Trophoblast cell (in vitro differentiated cells and primary cell): Measurements from ENCODE around the gene GNB3.

Source experiments
- DNase-seq, 2 donors: peaks; one replicate each; pipeline ENCODE4 v3.0.0-alpha.2; 2016
- H2AFZ ChIP-seq: 2 replicates; pipeline ENCODE4 v1.6.1; 2013; ENCODE audit warnings: low read length, moderate library complexity, mild to moderate bottlenecking; ENCODE audit not compliant: insufficient read depth, poor library complexity
- H2AK5ac ChIP-seq: 2 replicates; pipeline ENCODE4 v1.6.1; 2013; ENCODE audit warnings: mild to moderate bottlenecking, low read length
- H2BK120ac ChIP-seq: 2 replicates; pipeline ENCODE4 v1.6.1; 2013; ENCODE audit warnings: low read length, mild to moderate bottlenecking, moderate library complexity; ENCODE audit not compliant: insufficient read depth, poor library complexity
- H2BK12ac ChIP-seq: 2 replicates; pipeline ENCODE4 v1.6.1; 2013; ENCODE audit warnings: mild to moderate bottlenecking, low read length, moderate library complexity
- H2BK5ac ChIP-seq: 2 replicates; pipeline ENCODE4 v1.6.1; 2013; ENCODE audit warnings: low read length, low read depth, moderate library complexity, mild to moderate bottlenecking; ENCODE audit not compliant: poor library complexity
- H3K14ac ChIP-seq: 2 replicates; pipeline ENCODE4 v1.6.1; 2013; ENCODE audit warnings: mild to moderate bottlenecking, low read length
- H3K18ac ChIP-seq: 2 replicates; pipeline ENCODE4 v1.6.1; 2013; ENCODE audit warnings: mild to moderate bottlenecking, low read length
- H3K23ac ChIP-seq: 2 replicates; pipeline ENCODE4 v1.6.1; 2013; ENCODE audit warnings: low read length
- H3K27ac ChIP-seq: 2 replicates; pipeline ENCODE4 v1.5.1; 2013; ENCODE audit warnings: low read depth, mild to moderate bottlenecking, inconsistent platforms, low read length, moderate library complexity
- H3K27me3 ChIP-seq: 2 replicates; pipeline ENCODE4 v1.6.1; 2013; ENCODE audit warnings: inconsistent platforms, mild to moderate bottlenecking, low read length, moderate library complexity; ENCODE audit not compliant: insufficient read depth
- H3K36me3 ChIP-seq, 2 experiments: 1 replicate in 1 of 2; 2 replicates in 1 of 2; pipeline ENCODE4 v1.6.1; 2013; ENCODE audit warnings: low read length in 2 of 2, mild to moderate bottlenecking in 2 of 2, moderate library complexity in 1 of 2; ENCODE audit not compliant: insufficient read depth in 2 of 2, control insufficient read depth in 1 of 2
- H3K4ac ChIP-seq: 2 replicates; pipeline ENCODE4 v1.6.1; 2013; ENCODE audit warnings: low read depth, mild to moderate bottlenecking, low read length, moderate library complexity
- H3K4me1 ChIP-seq, 2 experiments: 1 replicate in 1 of 2; 2 replicates in 1 of 2; pipeline ENCODE4 v1.6.1; 2013; ENCODE audit warnings: low read length in 2 of 2, mild to moderate bottlenecking in 2 of 2, moderate library complexity in 1 of 2; ENCODE audit not compliant: insufficient read depth in 2 of 2, control insufficient read depth in 1 of 2
- H3K4me2 ChIP-seq: 2 replicates; pipeline ENCODE4 v1.6.1; 2013; ENCODE audit warnings: inconsistent platforms, mild to moderate bottlenecking, low read length, moderate library complexity
- H3K4me3 ChIP-seq: 2 replicates; pipeline ENCODE4 v1.5.1; 2013; ENCODE audit warnings: mild to moderate bottlenecking, low read depth, low read length, inconsistent platforms
- H3K79me1 ChIP-seq: one replicate; pipeline ENCODE4 v1.6.1; 2013; ENCODE audit warnings: low read length
- H3K79me2 ChIP-seq: 2 replicates; pipeline ENCODE4 v1.6.1; 2013; ENCODE audit warnings: low read length, mild to moderate bottlenecking; ENCODE audit not compliant: control insufficient read depth, insufficient read depth, poor library complexity
- H3K9ac ChIP-seq: 2 replicates; pipeline ENCODE4 v1.6.1; 2013; ENCODE audit warnings: mild to moderate bottlenecking, low read length
- H3K9me3 ChIP-seq: 2 replicates; pipeline ENCODE4 v1.6.1; 2013; ENCODE audit warnings: low read depth, mild to moderate bottlenecking, control low read depth, inconsistent platforms, low read length; ENCODE audit not compliant: insufficient read depth
- H4K12ac ChIP-seq: 2 replicates; pipeline ENCODE4 v1.6.1; 2013; ENCODE audit warnings: low read depth, mild to moderate bottlenecking, low read length, moderate library complexity
- H4K8ac ChIP-seq: 2 replicates; pipeline ENCODE4 v1.6.1; 2013; ENCODE audit warnings: low read depth, mild to moderate bottlenecking, low read length, moderate library complexity
- H4K91ac ChIP-seq: one replicate; pipeline ENCODE4 v1.6.1; 2013; ENCODE audit warnings: low read depth, mild to moderate bottlenecking, low read length, moderate library complexity
- WGBS: extraction: QIAGEN DNeasy Blood & Tissue Kit; methylation state at CpG from one replicate; pipeline ENCODE4 v1.1.7; 2013; ENCODE audit warnings: missing lambda C conversion rate; ENCODE audit not compliant: insufficient read length, insufficient coverage; ENCODE audit errors: extremely low coverage; 5-methylcytosine and 5-hydroxymethylcytosine counted together

Gene GNB3

DNA sequence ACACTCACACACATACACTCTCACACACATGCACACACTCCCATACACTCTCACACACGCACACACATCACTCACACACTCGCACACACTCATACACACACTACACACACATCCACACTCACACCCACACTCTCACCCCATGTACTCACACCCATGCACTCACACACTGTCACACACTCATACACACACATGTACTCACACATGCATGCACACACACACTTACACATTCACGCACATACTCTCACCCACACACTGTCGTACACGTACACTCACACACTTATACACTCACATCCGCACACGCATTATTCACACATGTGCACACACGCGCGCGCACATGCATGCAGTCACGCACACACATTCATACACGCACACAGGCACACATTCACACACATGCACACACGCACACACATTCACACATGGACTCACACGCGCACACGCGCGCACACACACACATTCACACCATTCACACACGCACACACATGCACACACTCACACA is 23.0 kb upstream of the GNB3 start:
- no peak overlapping the region for H2BK12ac ChIP-seq
- H4K91ac ChIP-seq, result no peak overlapping the region
- H2AFZ ChIP-seq, result no peak overlapping the region
- no peaks in the 10 kb centered on the region for H3K36me3 ChIP-seq
- H4K8ac ChIP-seq, result no peak overlapping the region
- H3K14ac ChIP-seq, result no peak overlapping the region
- peaks cover 10 to 13% of the 10 kb centered on the region in 2 experiments for H3K4me1 ChIP-seq
- H3K18ac ChIP-seq, result no peak overlapping the region
- no peak for DNase-seq
- no peak overlapping the region for H3K4me2 ChIP-seq
- no peak overlapping the region for H3K4ac ChIP-seq
- peaks cover 5% of the 10 kb centered on the region for H3K79me1 ChIP-seq
- no peak overlapping the region for H3K9ac ChIP-seq
- peak overlapping the region; percentile 41 for H3K4me3 ChIP-seq
- H3K27ac ChIP-seq, result no peak overlapping the region
- H3K9me3 ChIP-seq, result peaks cover 5% of the 10 kb centered on the region
- no peak overlapping the region for H2BK120ac ChIP-seq
- H3K79me2 ChIP-seq, result no peaks in the 10 kb centered on the region
- H2AK5ac ChIP-seq, result no peak overlapping the region
- H2BK5ac ChIP-seq, result no peak overlapping the region
- 100% methylated on average over 7 of the region's 20 CpGs for WGBS
- H3K23ac ChIP-seq, result no peak overlapping the region
- H3K27me3 ChIP-seq, result no peaks in the 10 kb centered on the region
- no peak overlapping the region for H4K12ac ChIP-seq

DNA sequence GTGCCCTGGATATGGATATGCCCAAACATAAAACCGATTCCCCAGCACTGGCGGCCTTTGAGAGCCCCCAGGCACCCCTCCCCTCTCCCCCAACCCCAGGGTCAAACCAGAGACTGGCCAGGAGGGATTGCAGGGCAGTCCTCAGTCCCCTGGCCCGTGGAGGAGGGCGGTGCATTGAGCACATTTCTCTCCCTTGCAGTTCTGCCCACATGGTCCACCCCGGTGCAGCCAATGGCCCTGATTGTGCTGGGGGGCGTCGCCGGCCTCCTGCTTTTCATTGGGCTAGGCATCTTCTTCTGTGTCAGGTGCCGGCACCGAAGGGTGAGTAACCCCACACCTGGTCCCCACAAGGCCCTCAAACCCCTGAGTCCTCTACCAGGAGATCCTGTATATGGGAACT is 22.5 kb upstream of the GNB3 start:
- Histone ChIP-seq H2BK120ac (no peak overlapping the region), H3K9ac (no peak overlapping the region), H3K9me3 (peaks cover 5% of the 10 kb centered on the region), H3K14ac (no peak overlapping the region), H3K18ac (no peak overlapping the region), H3K36me3 (no peaks in the 10 kb centered on the region), H2AK5ac (no peak overlapping the region), H2AFZ (no peak overlapping the region), H3K27ac (no peak overlapping the region), H3K4me3 (no peak overlapping the region), H3K79me2 (no peaks in the 10 kb centered on the region), H3K4me1 (peaks cover 12 to 17% of the 10 kb centered on the region in 2 experiments), H3K79me1 (peaks cover 5% of the 10 kb centered on the region), H3K27me3 (no peaks in the 10 kb centered on the region), H2BK12ac (no peak overlapping the region), H4K91ac (no peak overlapping the region), H4K12ac (no peak overlapping the region), H3K23ac (no peak overlapping the region), H3K4ac (no peak overlapping the region), H3K4me2 (no peak overlapping the region), H2BK5ac (no peak overlapping the region), H4K8ac (no peak overlapping the region)
- no peak for DNase-seq
- no CpG with 5 or more reads among the region's 10 CpGs for WGBS

DNA sequence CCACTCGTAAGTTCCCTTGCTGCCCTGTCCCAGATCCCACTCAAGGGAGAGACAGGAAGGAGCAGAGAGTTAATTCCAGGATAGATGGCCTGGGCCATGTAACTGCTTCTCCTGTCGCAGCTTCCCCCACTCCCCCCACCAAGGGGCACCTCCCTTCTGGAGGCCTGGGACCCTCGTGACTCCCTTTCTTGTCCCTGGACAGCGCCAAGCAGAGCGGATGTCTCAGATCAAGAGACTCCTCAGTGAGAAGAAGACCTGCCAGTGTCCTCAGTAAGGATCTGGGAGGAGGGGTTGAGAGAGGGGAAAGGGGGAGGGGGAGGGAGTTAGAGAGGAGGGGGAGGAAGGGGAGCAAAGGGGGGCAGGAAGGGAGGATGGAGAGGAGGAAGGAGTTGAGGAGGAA is 22.1 kb upstream of the GNB3 start:
- H2BK12ac ChIP-seq, result no peak overlapping the region
- no peak overlapping the region for H3K27ac ChIP-seq
- no peak overlapping the region for H4K12ac ChIP-seq
- H4K8ac ChIP-seq, result no peak overlapping the region
- no peak overlapping the region for H3K23ac ChIP-seq
- peaks cover 12 to 21% of the 10 kb centered on the region in 2 experiments for H3K4me1 ChIP-seq
- WGBS, result no CpG with 5 or more reads among the region's 5 CpGs
- H3K18ac ChIP-seq, result no peak overlapping the region
- no peak overlapping the region for H3K14ac ChIP-seq
- no peaks in the 10 kb centered on the region for H3K79me2 ChIP-seq
- H3K36me3 ChIP-seq, result no peaks in the 10 kb centered on the region
- H3K9ac ChIP-seq, result no peak overlapping the region
- no peak for DNase-seq
- no peak overlapping the region for H3K4ac ChIP-seq
- peaks cover 5% of the 10 kb centered on the region for H3K79me1 ChIP-seq
- H2BK5ac ChIP-seq, result no peak overlapping the region
- no peak overlapping the region for H3K4me3 ChIP-seq
- H3K9me3 ChIP-seq, result peaks cover 5% of the 10 kb centered on the region
- no peak overlapping the region for H3K4me2 ChIP-seq
- no peak overlapping the region for H4K91ac ChIP-seq
- H3K27me3 ChIP-seq, result no peaks in the 10 kb centered on the region
- no peak overlapping the region for H2AFZ ChIP-seq
- H2BK120ac ChIP-seq, result no peak overlapping the region
- no peak overlapping the region for H2AK5ac ChIP-seq

DNA sequence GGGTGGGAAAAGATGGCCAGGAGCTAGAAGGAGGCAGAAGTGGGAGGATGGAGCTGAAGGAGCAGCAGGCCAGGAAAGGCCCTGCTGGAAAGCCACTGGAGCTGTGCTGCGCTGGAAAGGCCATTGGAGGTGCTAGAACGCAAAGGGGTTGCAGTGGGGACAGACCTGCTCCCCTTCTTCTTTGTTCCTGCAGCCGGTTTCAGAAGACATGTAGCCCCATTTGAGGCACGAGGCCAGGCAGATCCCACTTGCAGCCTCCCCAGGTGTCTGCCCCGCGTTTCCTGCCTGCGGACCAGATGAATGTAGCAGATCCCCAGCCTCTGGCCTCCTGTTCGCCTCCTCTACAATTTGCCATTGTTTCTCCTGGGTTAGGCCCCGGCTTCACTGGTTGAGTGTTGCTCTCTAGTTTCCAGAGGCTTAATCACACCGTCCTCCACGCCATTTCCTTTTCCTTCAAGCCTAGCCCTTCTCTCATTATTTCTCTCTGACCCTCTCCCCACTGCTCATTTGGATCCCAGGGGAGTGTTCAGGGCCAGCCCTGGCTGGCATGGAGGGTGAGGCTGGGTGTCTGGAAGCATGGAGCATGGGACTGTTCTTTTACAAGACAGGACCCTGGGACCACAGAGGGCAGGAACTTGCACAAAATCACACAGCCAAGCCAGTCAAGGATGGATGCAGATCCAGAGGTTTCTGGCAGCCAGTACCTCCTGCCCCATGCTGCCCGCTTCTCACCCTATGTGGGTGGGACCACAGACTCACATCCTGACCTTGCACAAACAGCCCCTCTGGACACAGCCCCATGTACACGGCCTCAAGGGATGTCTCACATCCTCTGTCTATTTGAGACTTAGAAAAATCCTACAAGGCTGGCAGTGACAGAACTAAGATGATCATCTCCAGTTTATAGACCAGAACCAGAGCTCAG is 21.4 kb upstream of the GNB3 start:
- H3K23ac ChIP-seq, result no peak overlapping the region
- no peak for DNase-seq
- H2BK12ac ChIP-seq, result no peak overlapping the region
- no peaks in the 10 kb centered on the region for H3K27me3 ChIP-seq
- H4K8ac ChIP-seq, result no peak overlapping the region
- H3K79me2 ChIP-seq, result no peaks in the 10 kb centered on the region
- H2BK5ac ChIP-seq, result no peak overlapping the region
- H2BK120ac ChIP-seq, result no peak overlapping the region
- no CpG with 5 or more reads among the region's 13 CpGs for WGBS
- H3K36me3 ChIP-seq, result no peaks in the 10 kb centered on the region
- H3K4me1 ChIP-seq, result peaks cover 12 to 21% of the 10 kb centered on the region in 2 experiments
- no peak overlapping the region for H2AFZ ChIP-seq
- H3K9ac ChIP-seq, result no peak overlapping the region
- no peak overlapping the region for H3K27ac ChIP-seq
- H3K14ac ChIP-seq, result no peak overlapping the region
- H3K4me2 ChIP-seq, result no peak overlapping the region
- no peak overlapping the region for H3K4ac ChIP-seq
- H3K79me1 ChIP-seq, result peaks cover 5% of the 10 kb centered on the region
- no peak overlapping the region for H4K12ac ChIP-seq
- H3K9me3 ChIP-seq, result peaks cover 5% of the 10 kb centered on the region
- no peak overlapping the region for H2AK5ac ChIP-seq
- peak overlapping the region; percentile 11 for H3K4me3 ChIP-seq
- H3K18ac ChIP-seq, result no peak overlapping the region
- no peak overlapping the region for H4K91ac ChIP-seq
